Measurements from ENCODE around the gene FAM83G. TPM values are rescaled to one million over a fixed set of nuclear protein-coding genes. Genes with fewer than 3 reads are reported as not detected.
A peak's percentile ranks its signal among the peaks of the same experiment; 100 is the strongest.

The FAM83G gene
- total RNA-seq, 1 donor from 2014 or later: 4.3 TPM

GRCh38 chr17:19010729-19011505 lies 6.4 kb upstream of the FAM83G start:
- DNase-seq (ENCODE audit: low read depth): no peak

GRCh38 chr17:19009970-19010369 lies 5.4 kb upstream of the FAM83G start:
- DNase-seq (ENCODE audit: low read depth): no peak

- DNase-seq (ENCODE audit: low read depth): no peak
These were observed 2.1 kb upstream of the FAM83G start for GRCh38 chr17:19006698-19007097.

- no peak for DNase-seq (ENCODE audit: low read depth)
These were observed 1.3 kb upstream of the FAM83G start for GRCh38 chr17:19005789-19006430.

GRCh38 chr17:19005137-19005773 lies 691 bp upstream of the FAM83G start:
- no peak for DNase-seq (ENCODE audit: low read depth)

- no peak for DNase-seq (ENCODE audit: low read depth)
These were observed 782 bp downstream of the FAM83G start for GRCh38 chr17:19003543-19004420.

GRCh38 chr17:19002805-19003542 lies 1.6 kb downstream of the FAM83G start:
- no peak for DNase-seq (ENCODE audit: low read depth)

- no peak for DNase-seq (ENCODE audit: low read depth)
These were observed 2.5 kb downstream of the FAM83G start for GRCh38 chr17:19001907-19002590.

- peak; percentile 90 for DNase-seq (ENCODE audit: low read depth)
These were observed 3.8 kb downstream of the FAM83G start for GRCh38 chr17:19000531-19001325.

GRCh38 chr17:18999911-19000310 lies 4.7 kb downstream of the FAM83G start:
- no peak for DNase-seq (ENCODE audit: low read depth)

GRCh38 chr17:18999394-18999793 lies 5.2 kb downstream of the FAM83G start:
- DNase-seq (ENCODE audit: low read depth): no peak

- DNase-seq (ENCODE audit: low read depth): no peak
These were observed 6.8 kb downstream of the FAM83G start for GRCh38 chr17:18997650-18998196.

GRCh38 chr17:18996458-18996857 lies 8.1 kb downstream of the FAM83G start:
- DNase-seq (ENCODE audit: low read depth): no peak

GRCh38 chr17:18995220-18995619 lies 9.3 kb downstream of the FAM83G start:
- no peak for DNase-seq (ENCODE audit: low read depth)

- no peak for DNase-seq (ENCODE audit: low read depth)
These were observed 9.9 kb downstream of the FAM83G start for GRCh38 chr17:18994631-18995030.

- no peak for DNase-seq (ENCODE audit: low read depth)
These were observed 10.5 kb downstream of the FAM83G start for GRCh38 chr17:18993905-18994526.

- DNase-seq (ENCODE audit: low read depth): no peak
These were observed 12.0 kb downstream of the FAM83G start for GRCh38 chr17:18992454-18993130.
